HEK293 (cell line): ENCODE measurements around the gene SLC6A17.

Source experiments
- CTCF ChIA-PET: fragments of 350-600 bp; formaldehyde crosslinking; extraction: SDS; loops from one replicate; lab custom pipeline; 2021; ENCODE audit warnings: antibody characterized with exemption; lab: Yijun Ruan, JAX
- POLR2A ChIA-PET: fragments of 300-600 bp; formaldehyde crosslinking; extraction: SDS; loops from one replicate; lab custom pipeline; 2020; ENCODE audit warnings: antibody characterized with exemption, inconsistent platforms; lab: Yijun Ruan, JAX
- H3K27ac ChIP-seq: fragments of 200-500 bp; sonication (Bioruptor generic); 2 replicates; pipeline ENCODE4 v1.5.1; 2014; ENCODE audit warnings: low read depth, low read length, control low read depth, inconsistent platforms; ENCODE audit errors: extremely low read depth
- H3K36me3 ChIP-seq, 2 experiments: fragments of 200-500 bp in 1 of 2; sonication (Bioruptor generic) in 1 of 2; 1 replicate in 1 of 2; 2 replicates in 1 of 2; pipeline ENCODE4 v1.5.1; 2014 to 2017; ENCODE audit warnings: inconsistent platforms in 2 of 2, low read length in 2 of 2; ENCODE audit not compliant: control insufficient read depth in 2 of 2, insufficient read depth in 1 of 2
- H3K4me1 ChIP-seq: fragments of 200-500 bp; sonication (Bioruptor generic); 2 replicates; pipeline ENCODE4 v1.5.1; 2014; ENCODE audit warnings: mild to moderate bottlenecking, low read length, inconsistent platforms; ENCODE audit not compliant: control insufficient read depth, insufficient read depth
- H3K4me3 ChIP-seq: 2 replicates; pipeline ENCODE4 v1.5.1; 2011; ENCODE audit warnings: low read depth, mild to moderate bottlenecking, control low read depth, low read length, moderate library complexity
- H3K9me3 ChIP-seq: fragments of 200-500 bp; sonication (Bioruptor generic); 2 replicates; pipeline ENCODE4 v1.5.1; 2014; ENCODE audit warnings: low read depth, low read length, inconsistent platforms; ENCODE audit not compliant: control insufficient read depth, insufficient read depth
- GLI2 ChIP-seq: fragments of 450-650 bp; formaldehyde crosslinking; IDR thresholded peaks from 2 replicates; pipeline ENCODE4; 2017; ENCODE audit warnings: missing biosample characterization, missing genetic modification characterization, low read depth, borderline replicate concordance
- HOXA7 ChIP-seq: sonication (generic); formaldehyde crosslinking; IDR thresholded peaks from 2 replicates; pipeline ENCODE4 v1.8.1; 2022; ENCODE audit warnings: missing genetic modification reagents, borderline replicate concordance
- OSR2 ChIP-seq: fragments of 450-650 bp; formaldehyde crosslinking; IDR thresholded peaks from 2 replicates; pipeline ENCODE4 v1.5.1; 2016; ENCODE audit warnings: missing biosample characterization, missing genetic modification characterization
- PRDM1 ChIP-seq: fragments of 450-650 bp; formaldehyde crosslinking; IDR thresholded peaks from 2 replicates; pipeline ENCODE4; 2016; ENCODE audit warnings: missing biosample characterization, missing genetic modification characterization
- PRDM6 ChIP-seq: fragments of 450-650 bp; formaldehyde crosslinking; IDR thresholded peaks from 2 replicates; pipeline ENCODE4 v1.5.1; 2017; ENCODE audit warnings: missing biosample characterization, missing genetic modification characterization
- RBAK ChIP-seq: fragments of 450-650 bp; formaldehyde crosslinking; IDR thresholded peaks from 2 replicates; pipeline ENCODE4 v1.5.1; 2016; ENCODE audit warnings: missing biosample characterization, missing genetic modification characterization
- SP2 ChIP-seq: fragments of 450-650 bp; formaldehyde crosslinking; IDR thresholded peaks from 2 replicates; pipeline ENCODE4 v1.5.1; 2016; ENCODE audit warnings: missing biosample characterization, missing genetic modification characterization
- ZBTB21 ChIP-seq: fragments of 450-650 bp; formaldehyde crosslinking; IDR thresholded peaks from 2 replicates; pipeline ENCODE4 v1.5.1; 2017; ENCODE audit warnings: missing biosample characterization, missing genetic modification characterization
- ZFHX2 ChIP-seq: fragments of 450-650 bp; formaldehyde crosslinking; conservative IDR thresholded peaks from 2 replicates; pipeline ENCODE4 v1.5.1; 2016; ENCODE audit warnings: missing biosample characterization, missing genetic modification characterization
- ZFP41 ChIP-seq: fragments of 450-650 bp; formaldehyde crosslinking; IDR thresholded peaks from 2 replicates; pipeline ENCODE4 v1.5.1; 2016; ENCODE audit warnings: missing biosample characterization, missing genetic modification characterization, borderline replicate concordance
- ZNF23 ChIP-seq: fragments of 450-650 bp; formaldehyde crosslinking; IDR thresholded peaks from 2 replicates; pipeline ENCODE4 v1.5.1; 2016; ENCODE audit warnings: missing biosample characterization, missing genetic modification characterization, borderline replicate concordance
- ZNF266 ChIP-seq: fragments of 450-650 bp; formaldehyde crosslinking; IDR thresholded peaks from 2 replicates; pipeline ENCODE4 v1.5.1; 2016; ENCODE audit warnings: missing biosample characterization, missing genetic modification characterization, low read depth
- ZNF366 ChIP-seq: fragments of 450-650 bp; formaldehyde crosslinking; conservative IDR thresholded peaks from 2 replicates; pipeline ENCODE4 v1.5.1; 2016; ENCODE audit warnings: missing biosample characterization, missing genetic modification characterization
- ZNF394 ChIP-seq: fragments of 450-650 bp; formaldehyde crosslinking; IDR thresholded peaks from 2 replicates; pipeline ENCODE4 v1.5.1; 2016; ENCODE audit warnings: missing biosample characterization, missing genetic modification characterization, mild to moderate bottlenecking, moderate library complexity, borderline replicate concordance
- ZNF561 ChIP-seq: fragments of 450-650 bp; IDR thresholded peaks from 2 replicates; pipeline ENCODE4 v1.5.1; 2018; ENCODE audit warnings: missing biosample characterization, missing genetic modification characterization, borderline replicate concordance
- ZNF792 ChIP-seq: fragments of 450-650 bp; formaldehyde crosslinking; IDR thresholded peaks from 2 replicates; pipeline ENCODE4 v1.5.1; 2016; ENCODE audit warnings: missing biosample characterization, missing genetic modification characterization
- TF ChIP-seq, protein P1 (sequence below): fragments of 450-650 bp; formaldehyde crosslinking; IDR thresholded peaks from 2 replicates; pipeline ENCODE4 v1.5.1; 2016; ENCODE audit warnings: missing biosample characterization, missing genetic modification characterization
- TF ChIP-seq, protein P2 (sequence below): fragments of 450-650 bp; formaldehyde crosslinking; IDR thresholded peaks from 2 replicates; pipeline ENCODE4 v1.5.1; 2016; ENCODE audit warnings: missing biosample characterization, missing genetic modification characterization
- TF ChIP-seq, protein P3 (sequence below): fragments of 450-650 bp; formaldehyde crosslinking; IDR thresholded peaks from 2 replicates; pipeline ENCODE4 v1.5.1; 2016; ENCODE audit warnings: missing biosample characterization, missing genetic modification characterization
- TF ChIP-seq, protein P4 (sequence below): sonication (generic); formaldehyde crosslinking; IDR thresholded peaks from 2 replicates; pipeline ENCODE4 v1.8.1; 2022; ENCODE audit warnings: mild to moderate bottlenecking, moderate library complexity, missing genetic modification reagents

The SLC6A17 gene

DNA sequence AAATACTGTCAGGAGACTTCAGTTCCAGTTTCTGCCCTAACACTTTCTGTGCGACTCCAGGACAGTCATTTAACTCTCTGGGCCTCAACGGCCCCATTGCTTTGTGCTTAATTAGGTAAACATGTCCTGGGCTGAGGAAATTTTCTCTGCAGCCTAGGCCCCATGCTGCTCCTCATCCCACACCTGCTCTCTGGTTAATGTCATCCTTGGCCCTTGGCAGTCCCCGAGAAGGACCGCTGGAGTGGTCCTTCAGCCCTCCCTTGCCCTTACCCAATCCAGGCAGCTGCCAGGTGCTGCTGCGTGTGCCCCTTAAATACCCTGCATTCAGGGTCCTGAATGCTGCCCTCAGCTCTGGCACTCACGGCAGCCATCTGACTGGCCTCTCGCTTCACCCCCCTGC is 19.3 kb upstream of the SLC6A17 start:
- ChIA-PET CTCF (no interaction called here), POLR2A (no interaction called here)
- TF ChIP-seq ZBTB21 (tag by site-specific recombination) (no peak), ZNF561 (tag by site-specific recombination) (no peak), ZFP41 (no peak), ZFHX2 (tag by site-specific recombination) (no peak), HOXA7 (CRISPR knock-in tag) (no peak), ZNF366 (tag by site-specific recombination) (no peak), SP2 (tag by site-specific recombination) (no peak), PRDM1 (tag by site-specific recombination) (no peak), ZNF792 (tag by site-specific recombination) (no peak), PRDM6 (tag by site-specific recombination) (no peak), OSR2 (tag by site-specific recombination) (no peak), GLI2 (tag by site-specific recombination) (no peak), ZNF266 (tag by site-specific recombination) (no peak), ZNF394 (no peak), ZNF23 (tag by site-specific recombination) (no peak), RBAK (tag by site-specific recombination) (no peak)
- TF ChIP-seq, protein P1, sequence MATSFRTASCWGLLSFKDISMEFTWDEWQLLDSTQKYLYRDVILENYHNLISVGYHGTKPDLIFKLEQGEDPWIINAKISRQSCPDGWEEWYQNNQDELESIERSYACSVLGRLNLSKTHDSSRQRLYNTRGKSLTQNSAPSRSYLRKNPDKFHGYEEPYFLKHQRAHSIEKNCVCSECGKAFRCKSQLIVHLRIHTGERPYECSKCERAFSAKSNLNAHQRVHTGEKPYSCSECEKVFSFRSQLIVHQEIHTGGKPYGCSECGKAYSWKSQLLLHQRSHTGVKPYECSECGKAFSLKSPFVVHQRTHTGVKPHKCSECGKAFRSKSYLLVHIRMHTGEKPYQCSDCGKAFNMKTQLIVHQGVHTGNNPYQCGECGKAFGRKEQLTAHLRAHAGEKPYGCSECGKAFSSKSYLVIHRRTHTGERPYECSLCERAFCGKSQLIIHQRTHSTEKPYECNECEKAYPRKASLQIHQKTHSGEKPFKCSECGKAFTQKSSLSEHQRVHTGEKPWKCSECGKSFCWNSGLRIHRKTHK (tag by site-specific recombination), result no peak
- TF ChIP-seq, protein P2, sequence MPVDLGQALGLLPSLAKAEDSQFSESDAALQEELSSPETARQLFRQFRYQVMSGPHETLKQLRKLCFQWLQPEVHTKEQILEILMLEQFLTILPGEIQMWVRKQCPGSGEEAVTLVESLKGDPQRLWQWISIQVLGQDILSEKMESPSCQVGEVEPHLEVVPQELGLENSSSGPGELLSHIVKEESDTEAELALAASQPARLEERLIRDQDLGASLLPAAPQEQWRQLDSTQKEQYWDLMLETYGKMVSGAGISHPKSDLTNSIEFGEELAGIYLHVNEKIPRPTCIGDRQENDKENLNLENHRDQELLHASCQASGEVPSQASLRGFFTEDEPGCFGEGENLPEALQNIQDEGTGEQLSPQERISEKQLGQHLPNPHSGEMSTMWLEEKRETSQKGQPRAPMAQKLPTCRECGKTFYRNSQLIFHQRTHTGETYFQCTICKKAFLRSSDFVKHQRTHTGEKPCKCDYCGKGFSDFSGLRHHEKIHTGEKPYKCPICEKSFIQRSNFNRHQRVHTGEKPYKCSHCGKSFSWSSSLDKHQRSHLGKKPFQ (tag by site-specific recombination), result no peak
- TF ChIP-seq, protein P3, sequence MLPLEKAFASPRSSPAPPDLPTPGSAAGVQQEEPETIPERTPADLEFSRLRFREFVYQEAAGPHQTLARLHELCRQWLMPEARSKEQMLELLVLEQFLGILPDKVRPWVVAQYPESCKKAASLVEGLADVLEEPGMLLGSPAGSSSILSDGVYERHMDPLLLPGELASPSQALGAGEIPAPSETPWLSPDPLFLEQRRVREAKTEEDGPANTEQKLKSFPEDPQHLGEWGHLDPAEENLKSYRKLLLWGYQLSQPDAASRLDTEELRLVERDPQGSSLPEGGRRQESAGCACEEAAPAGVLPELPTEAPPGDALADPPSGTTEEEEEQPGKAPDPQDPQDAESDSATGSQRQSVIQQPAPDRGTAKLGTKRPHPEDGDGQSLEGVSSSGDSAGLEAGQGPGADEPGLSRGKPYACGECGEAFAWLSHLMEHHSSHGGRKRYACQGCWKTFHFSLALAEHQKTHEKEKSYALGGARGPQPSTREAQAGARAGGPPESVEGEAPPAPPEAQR (tag by site-specific recombination), result no peak
- TF ChIP-seq, protein P4, sequence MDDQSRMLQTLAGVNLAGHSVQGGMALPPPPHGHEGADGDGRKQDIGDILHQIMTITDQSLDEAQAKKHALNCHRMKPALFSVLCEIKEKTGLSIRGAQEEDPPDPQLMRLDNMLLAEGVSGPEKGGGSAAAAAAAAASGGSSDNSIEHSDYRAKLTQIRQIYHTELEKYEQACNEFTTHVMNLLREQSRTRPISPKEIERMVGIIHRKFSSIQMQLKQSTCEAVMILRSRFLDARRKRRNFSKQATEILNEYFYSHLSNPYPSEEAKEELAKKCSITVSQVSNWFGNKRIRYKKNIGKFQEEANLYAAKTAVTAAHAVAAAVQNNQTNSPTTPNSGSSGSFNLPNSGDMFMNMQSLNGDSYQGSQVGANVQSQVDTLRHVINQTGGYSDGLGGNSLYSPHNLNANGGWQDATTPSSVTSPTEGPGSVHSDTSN, result no peak

More for the DNA sequence above, 19.3 kb upstream of the SLC6A17 start:
- no peaks in the 10 kb centered on the region for H3K9me3 ChIP-seq
- no peaks in the 10 kb centered on the region for H3K36me3 ChIP-seq
- no peaks in the 10 kb centered on the region for H3K4me1 ChIP-seq
- no peak overlapping the region for H3K4me3 ChIP-seq
- H3K27ac ChIP-seq, result no peak overlapping the region
